GM12875 (cell line): ENCODE data around the gene CLCA1.

Experiments used
- H3K4me3 ChIP-seq: one replicate; pipeline ENCODE4 v1.5.1; 2011; ENCODE audit warnings: low read depth, low read length, control low read depth
- CTCF ChIP-seq: IDR thresholded peaks from 2 replicates; pipeline ENCODE4 v1.5.1; 2011; ENCODE audit warnings: low read depth, mild to moderate bottlenecking, control low read depth, inconsistent platforms, low read length, moderate library complexity, borderline replicate concordance; ENCODE audit not compliant: insufficient read depth

CLCA1 gene

GRCh38 chr1:86522240-86522639 lies 53.5 kb downstream of the CLCA1 start:
- no peak overlapping the region for H3K4me3 ChIP-seq
- no peak for TF ChIP-seq CTCF

GRCh38 chr1:86523670-86524354 lies 55.1 kb downstream of the CLCA1 start:
- TF ChIP-seq CTCF, result no peak
- H3K4me3 ChIP-seq, result no peak overlapping the region

GRCh38 chr1:86527306-86527705 lies 58.6 kb downstream of the CLCA1 start:
- TF ChIP-seq CTCF, result no peak
- H3K4me3 ChIP-seq, result no peak overlapping the region

GRCh38 chr1:86530211-86530845 lies 61.6 kb downstream of the CLCA1 start:
- TF ChIP-seq CTCF, result no peak
- no peak overlapping the region for H3K4me3 ChIP-seq

- no peak overlapping the region for H3K4me3 ChIP-seq
Measured at GRCh38 chr1:86537928-86538695, 69.4 kb downstream of the CLCA1 start.

GRCh38 chr1:86538775-86539174 lies 70.0 kb downstream of the CLCA1 start:
- no peak for TF ChIP-seq CTCF
- no peak overlapping the region for H3K4me3 ChIP-seq

More at GRCh38 chr1:86537928-86538695, 69.4 kb downstream of the CLCA1 start:
- no peak for TF ChIP-seq CTCF
